GM21717 (cell line): Measurements from ENCODE around the gene KIF18B.

ENCODE experiments used
- ATAC-seq: cut with Tn5 transposase; IDR thresholded peaks from one replicate; pipeline ENCODE4 v1.9.1; 2021; ENCODE audit warnings: mild to moderate bottlenecking, moderate library complexity; ENCODE audit not compliant: unreplicated experiment

Gene KIF18B

DNA sequence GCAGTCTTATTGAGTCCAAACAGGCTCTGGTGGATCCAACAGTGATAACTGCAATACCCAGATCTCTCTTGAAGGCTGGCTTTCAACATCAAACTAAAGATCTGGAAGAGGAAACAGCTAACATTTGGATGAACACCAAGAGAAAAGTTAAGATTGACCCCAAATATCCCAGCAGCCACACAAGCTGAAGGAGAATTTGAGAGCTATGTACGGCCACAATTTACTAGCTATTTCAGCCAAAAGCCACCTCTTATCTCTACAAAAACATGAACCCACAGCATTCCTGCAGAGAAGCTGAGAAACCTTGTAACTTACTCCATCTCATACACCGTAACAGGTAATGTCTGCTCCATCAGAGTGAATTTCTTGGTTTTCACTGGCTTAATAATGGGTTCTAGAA, 62.6 kb downstream of the KIF18B start:
- ATAC-seq = no peak

DNA sequence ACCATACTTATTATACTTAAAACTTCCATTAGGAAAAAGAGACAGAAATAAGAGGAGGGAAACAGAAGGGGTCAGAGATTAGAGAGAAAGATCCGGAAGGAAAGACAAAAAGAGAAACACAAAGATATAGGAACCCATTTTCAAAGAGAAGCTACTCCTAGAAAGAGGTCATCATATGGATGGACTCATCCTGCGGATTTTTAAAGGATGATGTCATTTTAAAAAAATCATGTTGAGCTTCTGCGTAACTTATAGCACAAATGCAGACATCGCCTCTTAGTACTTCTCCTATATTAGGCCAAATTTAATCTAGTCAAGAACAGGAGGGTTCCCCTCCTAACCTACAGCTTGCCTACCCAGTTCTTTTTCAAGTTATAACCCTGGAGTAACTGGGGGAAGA, 66.4 kb downstream of the KIF18B start:
- no peak for ATAC-seq

DNA sequence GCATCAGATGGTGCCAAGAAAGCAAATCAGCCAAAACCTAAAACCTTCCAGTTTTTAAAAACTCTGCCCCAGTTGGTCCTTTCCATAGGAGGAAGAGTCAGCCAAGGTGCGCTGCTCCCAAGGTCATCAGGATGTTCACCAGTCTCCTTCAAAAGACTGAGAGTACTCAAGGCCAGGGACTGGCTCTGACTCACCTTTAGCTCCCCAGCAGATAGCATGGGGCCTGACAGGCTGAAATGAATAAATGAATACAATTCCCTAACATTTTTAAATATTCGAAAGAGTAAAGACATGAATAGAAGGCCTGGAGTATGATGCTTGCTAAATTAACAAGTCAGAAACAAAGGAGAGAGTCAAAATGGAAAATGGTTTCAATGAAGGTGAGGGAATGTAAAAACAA, 67.5 kb downstream of the KIF18B start:
- no peak for ATAC-seq

DNA sequence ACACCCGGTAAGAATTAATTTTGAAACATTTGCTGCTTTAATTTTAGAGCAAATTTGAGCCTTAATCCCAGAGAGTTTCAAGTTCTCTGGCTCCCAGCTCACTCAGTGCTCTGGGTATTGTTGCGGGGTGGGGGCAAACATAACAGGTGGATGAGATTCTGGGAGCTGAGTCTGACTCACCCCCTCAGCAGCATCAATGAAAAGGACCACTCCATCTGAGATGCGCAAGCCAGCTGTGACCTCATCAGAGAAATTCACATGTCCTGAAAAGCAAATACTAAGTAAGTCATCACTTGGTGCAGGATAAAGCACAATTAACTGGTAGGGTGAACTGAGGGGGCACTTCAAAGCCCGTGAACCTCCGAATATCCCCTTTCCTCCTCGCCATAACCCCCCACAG, 68.2 kb downstream of the KIF18B start:
- no peak for ATAC-seq

DNA sequence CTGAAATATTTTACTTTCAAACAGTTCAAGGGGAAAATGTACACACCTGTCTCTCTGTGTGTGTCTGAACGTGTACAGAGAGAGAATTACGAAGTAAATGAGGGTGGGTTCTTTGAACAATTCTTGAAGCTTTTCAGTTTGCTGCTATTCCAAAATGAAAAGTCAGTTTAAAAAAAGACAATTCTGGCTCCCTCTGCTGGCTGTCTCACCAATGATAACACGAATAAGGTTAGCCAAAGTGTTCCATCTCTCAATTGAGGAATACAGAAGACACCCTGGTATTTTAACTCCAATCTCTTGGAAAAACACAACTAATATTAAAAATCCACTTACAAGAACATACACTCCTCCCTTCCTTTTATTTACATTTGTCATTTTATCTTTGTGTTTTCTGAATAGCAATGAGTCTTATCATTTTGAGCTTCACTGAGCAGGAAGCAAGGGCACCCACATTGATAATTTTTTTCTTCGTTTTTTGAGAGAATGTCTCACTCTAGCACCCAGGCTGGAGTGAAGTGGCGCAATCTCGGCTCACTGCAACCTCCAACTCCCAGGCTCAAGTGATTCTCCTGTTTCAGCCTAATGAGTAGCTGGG, 68.8 kb downstream of the KIF18B start:
- no peak for ATAC-seq

DNA sequence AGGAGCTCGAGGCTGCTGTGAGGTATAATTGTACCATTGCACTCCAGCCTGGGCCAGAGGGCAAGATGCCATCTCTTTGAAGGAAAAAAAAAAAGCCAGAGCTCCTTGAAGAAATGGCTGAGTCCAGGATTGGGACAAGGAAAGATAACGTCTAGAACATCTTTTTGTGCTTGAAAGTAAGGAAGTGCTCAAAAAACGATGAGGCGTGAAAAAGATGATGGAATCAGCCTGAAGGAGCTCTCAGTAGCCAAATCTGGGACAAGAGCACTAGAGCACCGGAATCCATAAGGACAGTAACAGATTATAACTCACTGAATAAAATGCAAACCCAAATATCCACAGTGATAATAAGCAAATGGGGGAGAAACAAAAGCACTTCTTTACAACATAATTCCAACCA, 70.5 kb downstream of the KIF18B start:
- ATAC-seq = no peak

DNA sequence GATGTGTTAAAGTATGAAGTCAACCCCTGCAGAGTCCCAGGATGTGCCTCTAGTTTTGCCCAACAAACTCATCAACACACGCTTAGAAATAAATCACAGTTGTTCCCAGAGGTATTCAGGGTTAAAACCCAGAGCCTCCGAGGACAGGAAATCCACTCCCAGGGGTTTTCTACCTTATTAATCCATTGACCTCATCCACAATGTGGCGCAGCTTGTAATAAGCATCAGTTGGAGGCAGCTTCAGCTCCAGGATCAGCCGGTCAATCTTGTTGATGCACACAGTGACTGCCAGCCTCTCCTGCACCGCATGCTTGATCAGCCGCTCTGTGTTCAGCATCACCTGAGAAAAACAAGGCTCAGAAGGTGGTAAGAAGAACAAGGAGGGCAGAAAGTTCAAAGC, 71.8 kb downstream of the KIF18B start:
- ATAC-seq = no peak
